Natural killer cell (primary cell): ENCODE results near the gene PTGDR. TPM values are rescaled to one million over a fixed set of nuclear protein-coding genes. Genes with fewer than 3 reads are reported as not detected.

Experiments used
- ATAC-seq, 3 donors: fragments of 150-1000 bp in 2 of 3; fragments of 200-7000 bp in 1 of 3; cut with Tn5 transposase; 1 replicate in 1 of 3; 2 replicates in 2 of 3; pipeline ENCODE4 v1.10.0; 2021; ENCODE audit warnings: mild to moderate bottlenecking in 2 of 3, moderate library complexity in 2 of 3
- DNase-seq, 2 donors: peaks; one replicate each; pipeline versions ENCODE4 v3.0.0 to v3.0.0-alpha.2; 2013 to 2021; ENCODE audit warnings: mixed read lengths in 1 of 2
- H3K27ac ChIP-seq: one replicate; pipeline ENCODE4 v1.5.1; 2013; ENCODE audit warnings: mild to moderate bottlenecking, low read length
- H3K27me3 ChIP-seq: one replicate; pipeline ENCODE4 v1.6.1; 2013; ENCODE audit warnings: low read length; ENCODE audit not compliant: control insufficient read depth, insufficient read depth
- H3K36me3 ChIP-seq: one replicate; pipeline ENCODE4 v1.6.1; 2013; ENCODE audit warnings: low read length; ENCODE audit not compliant: control insufficient read depth, insufficient read depth
- H3K4me1 ChIP-seq: one replicate; pipeline ENCODE4 v1.6.1; 2013; ENCODE audit warnings: low read length; ENCODE audit not compliant: control insufficient read depth, insufficient read depth
- H3K4me3 ChIP-seq: one replicate; pipeline ENCODE4 v1.5.1; 2013; ENCODE audit warnings: low read length
- H3K9me3 ChIP-seq: one replicate; pipeline ENCODE4 v1.6.1; 2013; ENCODE audit warnings: low read length; ENCODE audit not compliant: control insufficient read depth, insufficient read depth
- H3K27ac Mint-ChIP-seq, 2 donors: one replicate each; pipeline ENCODE4 v1.8.0; 2022; ENCODE audit warnings: mild to moderate bottlenecking in 2 of 2, mixed read lengths in 2 of 2, moderate library complexity in 1 of 2
- H3K27me3 Mint-ChIP-seq, 2 donors: one replicate each; pipeline ENCODE4 v1.8.0; 2022; ENCODE audit warnings: low read depth in 2 of 2, mixed read lengths in 2 of 2
- H3K36me3 Mint-ChIP-seq: one replicate; pipeline ENCODE4 v1.8.0; 2022; ENCODE audit warnings: mixed read lengths
- H3K4me1 Mint-ChIP-seq, 2 donors: one replicate each; pipeline ENCODE4 v1.8.0; 2022; ENCODE audit warnings: mixed read lengths in 2 of 2
- H3K4me3 Mint-ChIP-seq: one replicate; pipeline ENCODE4 v1.8.0; 2022; ENCODE audit warnings: mild to moderate bottlenecking, moderate library complexity, mixed read lengths
- H3K9me3 Mint-ChIP-seq, 2 donors: one replicate each; pipeline ENCODE4 v1.8.0; 2022; ENCODE audit warnings: mixed read lengths in 2 of 2
- CTCF ChIP-seq: fragments of 200-600 bp; IDR thresholded peaks from one replicate; pipeline ENCODE4 v1.8.0; 2022; ENCODE audit warnings: antibody characterized with exemption
- WGBS: methylation state at CpG from one replicate; pipeline ENCODE4 v1.1.7; 2013; ENCODE audit warnings: missing lambda C conversion rate; ENCODE audit not compliant: insufficient coverage; 5-methylcytosine and 5-hydroxymethylcytosine counted together
- intact Hi-C: fragments of 100-400 bp; cut with micrococcal nuclease; formaldehyde crosslinking; loops from one replicate; pipeline ENCODE4 v1.14.2; 2022
- total RNA-seq, 4 donors: library from RNA; stranded (reverse); fragments of 120-200 nt in 1 of 4; gene quantifications; one replicate each; pipeline versions ENCODE4 v1.2.3 to v1.2.4, GENCODE V29; 2013 to 2022

PTGDR gene
- total RNA-seq, 3 donors from 2014 or later (not counting 1 experiment from before 2014, with no cell fraction given) = 106 to 140 (median 112) TPM

- Mint-ChIP-seq H3K4me3 (peak overlapping the region; percentile 40), H3K36me3 (no peaks in the 10 kb centered on the region), H3K27me3 (no peaks in the 10 kb centered on the region), H3K4me1 (peaks cover 78 to 79% of the 10 kb centered on the region in 2 donors), H3K9me3 (no peaks in the 10 kb centered on the region), H3K27ac (peak overlapping the region; percentile 95 to 99)
- Histone ChIP-seq H3K27me3 (no peaks in the 10 kb centered on the region), H3K27ac (no peak overlapping the region), H3K4me1 (peaks cover 29% of the 10 kb centered on the region), H3K4me3 (no peak overlapping the region), H3K36me3 (peaks cover under 1% of the 10 kb centered on the region), H3K9me3 (no peaks in the 10 kb centered on the region)
- DNase-seq (no peak), ATAC-seq (no peak)
- intact Hi-C loops = no loop called here
- 58% methylated on average over 2 of the region's 2 CpGs for WGBS
- TF ChIP-seq CTCF = no peak
These were observed 40.4 kb downstream of the PTGDR start for GRCh38 chr14:52307905-52308304.

- H3K27me3 ChIP-seq = no peaks in the 10 kb centered on the region
- H3K36me3 ChIP-seq = no peaks in the 10 kb centered on the region
- peaks cover 7% of the 10 kb centered on the region for H3K36me3 Mint-ChIP-seq
- H3K4me1 ChIP-seq = peaks cover 36% of the 10 kb centered on the region
- ATAC-seq = no peak
- DNase-seq = no peak
- no peaks in the 10 kb centered on the region for H3K9me3 Mint-ChIP-seq
- 33% methylated on average over 1 of the region's 3 CpGs for WGBS
- intact Hi-C loops = loop anchor here (5.0 kb wide), 1 partner anchor 242 kb away; the partner anchor contains the start of genes GPR137C and TXNDC16
- no peak overlapping the region for H3K4me3 ChIP-seq
- no peaks in the 10 kb centered on the region for H3K9me3 ChIP-seq
- peaks cover 77 to 86% of the 10 kb centered on the region in 2 donors for H3K4me1 Mint-ChIP-seq
- peak overlapping the region; percentile 98 for H3K4me3 Mint-ChIP-seq
- no peaks in the 10 kb centered on the region for H3K27me3 Mint-ChIP-seq
- peak overlapping the region; percentile 95 to 99 for H3K27ac Mint-ChIP-seq
- no peak for TF ChIP-seq CTCF
- no peak overlapping the region for H3K27ac ChIP-seq
These were observed 43.0 kb downstream of the PTGDR start for GRCh38 chr14:52310541-52310940.

- Mint-ChIP-seq H3K4me1 (peaks cover 86 to 95% of the 10 kb centered on the region in 2 donors), H3K4me3 (peak overlapping the region; percentile 98), H3K9me3 (no peaks in the 10 kb centered on the region), H3K27ac (peak overlapping the region; percentile 95 to 99), H3K27me3 (no peaks in the 10 kb centered on the region), H3K36me3 (peaks cover 9% of the 10 kb centered on the region)
- H3K4me1 ChIP-seq = peaks cover 40% of the 10 kb centered on the region
- no peaks in the 10 kb centered on the region for H3K27me3 ChIP-seq
- intact Hi-C loops = loop anchor here (5.0 kb wide), 1 partner anchor 239 kb away; the partner anchor contains the start of genes GPR137C and TXNDC16
- H3K9me3 ChIP-seq = no peaks in the 10 kb centered on the region
- no peak for TF ChIP-seq CTCF
- H3K27ac ChIP-seq = peak overlapping the region; percentile 78
- H3K4me3 ChIP-seq = peak overlapping the region; percentile 86
- ATAC-seq = no peak
- WGBS = 52% methylated on average over 4 of the region's 5 CpGs
- H3K36me3 ChIP-seq = no peaks in the 10 kb centered on the region
- DNase-seq = no peak
These were observed 45.4 kb downstream of the PTGDR start for GRCh38 chr14:52312931-52313355.

GRCh38 chr14:52313462-52313861 is 46.0 kb downstream of the PTGDR start:
- Mint-ChIP-seq H3K27ac (peak overlapping the region; percentile 95 to 99), H3K4me1 (peaks cover 86 to 95% of the 10 kb centered on the region in 2 donors)

More at GRCh38 chr14:52313462-52313861, 46.0 kb downstream of the PTGDR start:
- peak overlapping the region; percentile 86 for H3K4me3 ChIP-seq
- Mint-ChIP-seq H3K27me3 (no peaks in the 10 kb centered on the region), H3K36me3 (peaks cover 9% of the 10 kb centered on the region), H3K4me3 (peak overlapping the region; percentile 98), H3K9me3 (no peaks in the 10 kb centered on the region)
- no peak for ATAC-seq
- H3K27me3 ChIP-seq = no peaks in the 10 kb centered on the region
- intact Hi-C loops = loop anchor here (5.0 kb wide), 1 partner anchor 239 kb away; the partner anchor contains the start of genes GPR137C and TXNDC16
- 18% methylated on average over 9 of the region's 10 CpGs for WGBS
- H3K9me3 ChIP-seq = no peaks in the 10 kb centered on the region
- H3K4me1 ChIP-seq = peaks cover 40% of the 10 kb centered on the region
- no peaks in the 10 kb centered on the region for H3K36me3 ChIP-seq
- peak overlapping the region; percentile 78 for H3K27ac ChIP-seq
- peak in 1 of 2 donors; percentile 37 for DNase-seq
- TF ChIP-seq CTCF = no peak
